Measurements from ENCODE around the gene LXN.
A peak's percentile ranks its signal among the peaks of the same experiment; 100 is the strongest.
"Not testable (repeated sequence)": the region's sequence is repeated elsewhere in the genome, so short reads cannot be mapped to it uniquely, and the experiment has no call there.

Gene LXN

GRCh38 chr3:158672215-158673176, at the start of gene LXN:
Gene LXN, minus strand, starts transcription at chr3:158672648. Its CDS starts 170 bp downstream, at chr3:158672478.
- DNase-seq (ENCODE audit: low read depth), result peak; percentile 75

GRCh38 chr3:158722108-158722507, 49.7 kb upstream of the LXN start:
- no peak for DNase-seq (ENCODE audit: low read depth)

GRCh38 chr3:158718490-158719170, 46.2 kb upstream of the LXN start:
- DNase-seq (ENCODE audit: low read depth), result peak; percentile 92

GRCh38 chr3:158717576-158717975, 45.1 kb upstream of the LXN start:
- no peak for DNase-seq (ENCODE audit: low read depth)

- DNase-seq (ENCODE audit: low read depth), result no peak
Measured at GRCh38 chr3:158713094-158713499, 40.6 kb upstream of the LXN start.

GRCh38 chr3:158712443-158712842, 40.0 kb upstream of the LXN start:
- DNase-seq (ENCODE audit: low read depth), result no peak

- DNase-seq (ENCODE audit: low read depth), result no peak
Measured at GRCh38 chr3:158711886-158712285, 39.4 kb upstream of the LXN start.

GRCh38 chr3:158710601-158711000, 38.2 kb upstream of the LXN start:
- DNase-seq (ENCODE audit: low read depth), result no peak

GRCh38 chr3:158709666-158710083, 37.2 kb upstream of the LXN start:
- peak; percentile 98 for DNase-seq (ENCODE audit: low read depth)

- no peak for DNase-seq (ENCODE audit: low read depth)
Measured at GRCh38 chr3:158703566-158703965, 31.1 kb upstream of the LXN start.

GRCh38 chr3:158702815-158703481, 30.5 kb upstream of the LXN start:
- peak; percentile 78 for DNase-seq (ENCODE audit: low read depth)

GRCh38 chr3:158701420-158702065, 29.1 kb upstream of the LXN start:
- no peak for DNase-seq (ENCODE audit: low read depth)

GRCh38 chr3:158700559-158700958, 28.1 kb upstream of the LXN start:
- no peak for DNase-seq (ENCODE audit: low read depth)

GRCh38 chr3:158696618-158697017, 24.2 kb upstream of the LXN start:
- DNase-seq (ENCODE audit: low read depth), result no peak

- not testable (repeated sequence) for DNase-seq (ENCODE audit: low read depth)
Measured at GRCh38 chr3:158693866-158694456, 21.5 kb upstream of the LXN start.

- no peak for DNase-seq (ENCODE audit: low read depth)
Measured at GRCh38 chr3:158685159-158685558, 12.7 kb upstream of the LXN start.

- peak; percentile 74 for DNase-seq (ENCODE audit: low read depth)
Measured at GRCh38 chr3:158683230-158683962, 10.9 kb upstream of the LXN start.

- DNase-seq (ENCODE audit: low read depth), result no peak
Measured at GRCh38 chr3:158680861-158681260, 8.4 kb upstream of the LXN start.

GRCh38 chr3:158679547-158680000, 7.1 kb upstream of the LXN start:
- no peak for DNase-seq (ENCODE audit: low read depth)

- DNase-seq (ENCODE audit: low read depth), result no peak
Measured at GRCh38 chr3:158678687-158679086, 6.2 kb upstream of the LXN start.

GRCh38 chr3:158671821-158672214, 630 bp downstream of the LXN start:
- no peak for DNase-seq (ENCODE audit: low read depth)
